ENCODE data around the gene CYP2C19.
"Not testable (repeated sequence)": the region's sequence is repeated elsewhere in the genome, so short reads cannot be mapped to it uniquely, and the experiment has no call there.

GRCh38 chr10:94830025-94830424 is 67.5 kb downstream of the CYP2C19 start:
- TF ChIP-seq, protein P1, sequence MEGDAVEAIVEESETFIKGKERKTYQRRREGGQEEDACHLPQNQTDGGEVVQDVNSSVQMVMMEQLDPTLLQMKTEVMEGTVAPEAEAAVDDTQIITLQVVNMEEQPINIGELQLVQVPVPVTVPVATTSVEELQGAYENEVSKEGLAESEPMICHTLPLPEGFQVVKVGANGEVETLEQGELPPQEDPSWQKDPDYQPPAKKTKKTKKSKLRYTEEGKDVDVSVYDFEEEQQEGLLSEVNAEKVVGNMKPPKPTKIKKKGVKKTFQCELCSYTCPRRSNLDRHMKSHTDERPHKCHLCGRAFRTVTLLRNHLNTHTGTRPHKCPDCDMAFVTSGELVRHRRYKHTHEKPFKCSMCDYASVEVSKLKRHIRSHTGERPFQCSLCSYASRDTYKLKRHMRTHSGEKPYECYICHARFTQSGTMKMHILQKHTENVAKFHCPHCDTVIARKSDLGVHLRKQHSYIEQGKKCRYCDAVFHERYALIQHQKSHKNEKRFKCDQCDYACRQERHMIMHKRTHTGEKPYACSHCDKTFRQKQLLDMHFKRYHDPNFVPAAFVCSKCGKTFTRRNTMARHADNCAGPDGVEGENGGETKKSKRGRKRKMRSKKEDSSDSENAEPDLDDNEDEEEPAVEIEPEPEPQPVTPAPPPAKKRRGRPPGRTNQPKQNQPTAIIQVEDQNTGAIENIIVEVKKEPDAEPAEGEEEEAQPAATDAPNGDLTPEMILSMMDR (optimal IDR thresholded peaks at IDR 0.05 in 1 of 3, IDR thresholded peaks at IDR 0.05 in 1 of 3, conservative IDR thresholded peaks at IDR 0.05 in 1 of 3; ENCODE audit: extremely low read depth in 1 of 3, insufficient read depth in 2 of 3, low read length in 3 of 3), result not testable (repeated sequence)
- not testable (repeated sequence) for TF ChIP-seq EZH2 (IDR thresholded peaks at IDR 0.05; ENCODE audit: low read length)

Data from keratinocyte (primary cell).